Transverse colon (tissue), 4 donors: ENCODE data around the gene SMARCE1.

Experiments used
- CTCF ChIP-seq, 5 experiments: fragments of 200-600 bp in 3 of 5; fragments of 450-650 bp in 2 of 5; sonication (generic) in 3 of 5; IDR thresholded peaks; 1 replicate in 2 of 5; 2 replicates in 3 of 5; pipeline ENCODE4 v1.5.1; 2016 to 2017; ENCODE audit warnings: antibody characterized with exemption in 5 of 5, inconsistent platforms in 3 of 5, mild to moderate bottlenecking in 2 of 5, moderate library complexity in 1 of 5
- EP300 ChIP-seq: sonication (generic); formaldehyde crosslinking; IDR thresholded peaks from one replicate; pipeline ENCODE4 v1.6.1; 2017; ENCODE audit warnings: antibody characterized with exemption, low read depth
- POLR2A ChIP-seq: fragments of 450-650 bp; IDR thresholded peaks from one replicate; pipeline ENCODE4 v1.6.1; 2016; ENCODE audit warnings: antibody characterized with exemption, mild to moderate bottlenecking, moderate library complexity
- POLR2AphosphoS5 ChIP-seq, 3 donors: sonication (generic); formaldehyde crosslinking; IDR thresholded peaks; one replicate each; pipeline ENCODE4 v1.6.1; 2016; ENCODE audit warnings: antibody characterized with exemption in 3 of 3

- TF ChIP-seq CTCF (IDR thresholded peaks at IDR 0.05) (no peak), POLR2AphosphoS5 (IDR thresholded peaks at IDR 0.05) (no peak), POLR2A (no peak), EP300 (no peak)
Measured at GRCh38 chr17:40596261-40596919, 51.2 kb downstream of the SMARCE1 start.
